ENCODE data around the gene USH1G.

Gene USH1G

DNA sequence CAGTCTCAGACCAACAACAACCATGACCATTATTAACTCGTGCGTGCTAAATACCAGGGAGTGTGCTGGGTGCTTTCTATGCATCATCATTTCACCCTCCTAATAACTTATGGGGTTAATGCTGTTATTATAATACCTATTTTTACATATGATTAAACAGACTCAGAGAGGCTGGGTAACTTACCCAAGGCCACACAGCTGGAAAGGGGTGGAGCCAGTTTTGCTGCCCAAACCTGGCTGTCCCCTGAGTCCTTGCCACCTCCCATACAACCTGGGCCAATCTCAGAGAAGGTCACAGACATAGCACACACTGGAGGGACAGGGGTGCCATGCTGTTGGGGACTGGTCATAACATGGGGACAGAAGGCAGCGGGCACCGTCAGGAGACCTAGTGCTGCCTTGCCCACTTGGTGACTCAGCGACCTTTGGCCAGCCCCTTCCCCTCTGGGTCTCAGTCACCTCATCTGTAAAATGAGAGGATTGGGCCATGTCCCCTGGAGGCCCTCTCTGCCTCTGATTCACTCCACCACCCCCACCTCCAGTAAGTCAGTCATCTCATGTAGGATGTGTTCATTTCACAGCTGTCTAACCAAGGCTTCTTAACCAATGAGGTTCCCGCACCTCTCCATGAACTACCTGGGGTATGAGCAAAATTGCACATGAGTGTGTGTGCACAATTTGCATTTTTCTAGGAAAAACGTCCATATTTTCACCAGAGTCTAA is 18.2 kb downstream of the USH1G start:
- TF ChIP-seq, protein P1, sequence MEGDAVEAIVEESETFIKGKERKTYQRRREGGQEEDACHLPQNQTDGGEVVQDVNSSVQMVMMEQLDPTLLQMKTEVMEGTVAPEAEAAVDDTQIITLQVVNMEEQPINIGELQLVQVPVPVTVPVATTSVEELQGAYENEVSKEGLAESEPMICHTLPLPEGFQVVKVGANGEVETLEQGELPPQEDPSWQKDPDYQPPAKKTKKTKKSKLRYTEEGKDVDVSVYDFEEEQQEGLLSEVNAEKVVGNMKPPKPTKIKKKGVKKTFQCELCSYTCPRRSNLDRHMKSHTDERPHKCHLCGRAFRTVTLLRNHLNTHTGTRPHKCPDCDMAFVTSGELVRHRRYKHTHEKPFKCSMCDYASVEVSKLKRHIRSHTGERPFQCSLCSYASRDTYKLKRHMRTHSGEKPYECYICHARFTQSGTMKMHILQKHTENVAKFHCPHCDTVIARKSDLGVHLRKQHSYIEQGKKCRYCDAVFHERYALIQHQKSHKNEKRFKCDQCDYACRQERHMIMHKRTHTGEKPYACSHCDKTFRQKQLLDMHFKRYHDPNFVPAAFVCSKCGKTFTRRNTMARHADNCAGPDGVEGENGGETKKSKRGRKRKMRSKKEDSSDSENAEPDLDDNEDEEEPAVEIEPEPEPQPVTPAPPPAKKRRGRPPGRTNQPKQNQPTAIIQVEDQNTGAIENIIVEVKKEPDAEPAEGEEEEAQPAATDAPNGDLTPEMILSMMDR (IDR thresholded peaks at IDR 0.05; ENCODE audit: low read depth, low read length): no peak
- TF ChIP-seq, protein P2, sequence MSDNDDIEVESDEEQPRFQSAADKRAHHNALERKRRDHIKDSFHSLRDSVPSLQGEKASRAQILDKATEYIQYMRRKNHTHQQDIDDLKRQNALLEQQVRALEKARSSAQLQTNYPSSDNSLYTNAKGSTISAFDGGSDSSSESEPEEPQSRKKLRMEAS (IDR thresholded peaks at IDR 0.05; ENCODE audit: low read depth, low read length): no peak
- TF ChIP-seq MYC (IDR thresholded peaks at IDR 0.05; ENCODE audit: low read depth, low read length): no peak
- TF ChIP-seq POLR2A (IDR thresholded peaks at IDR 0.05; ENCODE audit: extremely low read depth, insufficient read length): no peak
- no peak for DNase-seq (ENCODE audit: low read depth)

DNA sequence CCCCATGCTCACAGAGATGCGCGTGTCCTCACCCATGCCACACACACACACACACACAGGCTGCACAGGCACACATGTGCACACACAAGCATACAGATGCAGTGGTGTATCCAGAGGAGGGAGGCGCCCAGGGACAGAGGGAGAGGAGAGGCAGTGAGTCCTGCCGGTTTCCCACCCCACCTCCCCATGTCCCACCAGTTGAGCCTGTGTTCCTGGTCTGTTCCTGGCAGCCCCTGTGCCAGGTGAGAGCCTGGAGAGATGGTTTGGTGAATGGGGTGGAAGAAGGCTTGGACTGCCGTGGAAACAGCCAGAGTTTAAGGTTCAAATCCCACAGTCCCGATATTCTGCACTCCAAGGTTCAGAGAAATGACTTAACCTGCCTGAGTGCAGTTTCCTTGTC is 19.4 kb downstream of the USH1G start:
- H3K4me3 ChIP-seq (ENCODE audit: low read depth, low read length): no peak overlapping the region
- TF ChIP-seq MYC (IDR thresholded peaks at IDR 0.05; ENCODE audit: low read depth, low read length) (no peak), POLR2A (IDR thresholded peaks at IDR 0.05; ENCODE audit: extremely low read depth, insufficient read length) (no peak)
- DNase-seq (ENCODE audit: low read depth): no peak

More for the DNA sequence above, 18.2 kb downstream of the USH1G start:
- no peak overlapping the region for H3K4me3 ChIP-seq (ENCODE audit: low read depth, low read length)

DNA sequence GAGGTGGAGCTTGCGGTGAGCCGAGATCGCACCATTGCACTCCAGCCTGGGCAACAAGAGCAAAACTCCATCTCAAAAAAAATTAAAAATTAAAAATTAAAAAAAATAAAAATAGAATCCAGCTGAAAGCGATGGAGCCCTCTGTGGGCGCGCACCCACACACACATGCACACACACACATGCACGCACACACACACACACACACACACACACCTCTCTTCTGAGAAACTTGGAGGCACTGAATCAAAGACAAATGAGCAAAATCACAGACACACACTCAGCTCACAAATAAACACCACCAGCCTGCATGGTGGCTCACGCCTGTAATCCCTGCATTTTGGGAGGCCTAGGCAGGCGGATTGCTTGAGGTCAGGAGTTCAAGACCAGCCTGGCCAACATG is 20.0 kb downstream of the USH1G start:
- DNase-seq (ENCODE audit: low read depth): no peak
- H3K4me3 ChIP-seq (ENCODE audit: low read depth, low read length): no peak overlapping the region
- TF ChIP-seq POLR2A (IDR thresholded peaks at IDR 0.05; ENCODE audit: extremely low read depth, insufficient read length) (no peak), MYC (IDR thresholded peaks at IDR 0.05; ENCODE audit: low read depth, low read length) (no peak)
- TF ChIP-seq, protein P2 (IDR thresholded peaks at IDR 0.05; ENCODE audit: low read depth, low read length): no peak
- TF ChIP-seq, protein P1 (IDR thresholded peaks at IDR 0.05; ENCODE audit: low read depth, low read length): no peak

DNA sequence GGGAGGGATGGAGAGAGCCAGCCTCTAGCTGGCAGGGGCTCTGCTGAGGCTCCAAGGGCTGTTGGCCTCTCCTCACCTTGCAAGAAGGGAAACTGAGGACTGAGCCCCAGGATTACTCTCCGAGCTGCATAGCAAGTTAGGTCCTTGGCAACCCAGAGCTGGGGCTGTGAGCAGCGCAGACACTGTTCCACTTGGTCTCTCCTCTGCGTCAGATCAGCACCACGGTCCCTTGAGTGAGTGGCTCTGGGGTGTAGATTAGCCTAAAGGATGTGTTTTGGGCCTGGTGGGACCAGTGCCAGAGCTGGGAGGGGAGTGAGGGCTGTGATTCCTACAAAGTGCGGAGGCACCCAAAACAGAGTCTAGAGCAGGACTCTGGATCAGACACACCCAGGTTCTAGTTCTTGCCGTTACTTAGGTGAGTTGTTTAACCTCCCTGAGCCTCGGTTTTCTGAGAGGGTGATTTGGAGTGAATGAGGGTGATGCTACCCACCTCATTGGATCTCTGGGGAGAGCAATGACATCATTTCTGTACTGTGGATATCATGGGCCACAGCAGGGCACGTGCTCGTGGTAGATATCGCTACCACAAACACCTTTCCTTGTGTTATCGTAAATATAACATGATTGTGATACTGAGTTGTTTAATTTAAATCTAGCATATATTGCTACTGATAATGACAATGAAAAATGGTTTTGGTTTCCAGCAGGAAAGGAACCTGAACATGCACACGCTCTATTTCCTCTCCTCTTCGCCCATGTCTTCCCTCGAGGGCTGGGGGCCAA is 21.5 kb downstream of the USH1G start:
- no peak for TF ChIP-seq POLR2A (IDR thresholded peaks at IDR 0.05; ENCODE audit: extremely low read depth, insufficient read length)
- TF ChIP-seq, protein P1 (IDR thresholded peaks at IDR 0.05; ENCODE audit: low read depth, low read length): no peak
- TF ChIP-seq, protein P2 (IDR thresholded peaks at IDR 0.05; ENCODE audit: low read depth, low read length): no peak
- TF ChIP-seq MYC (IDR thresholded peaks at IDR 0.05; ENCODE audit: low read depth, low read length): no peak
- H3K4me3 ChIP-seq (ENCODE audit: low read depth, low read length): no peak overlapping the region
- DNase-seq (ENCODE audit: low read depth): no peak

DNA sequence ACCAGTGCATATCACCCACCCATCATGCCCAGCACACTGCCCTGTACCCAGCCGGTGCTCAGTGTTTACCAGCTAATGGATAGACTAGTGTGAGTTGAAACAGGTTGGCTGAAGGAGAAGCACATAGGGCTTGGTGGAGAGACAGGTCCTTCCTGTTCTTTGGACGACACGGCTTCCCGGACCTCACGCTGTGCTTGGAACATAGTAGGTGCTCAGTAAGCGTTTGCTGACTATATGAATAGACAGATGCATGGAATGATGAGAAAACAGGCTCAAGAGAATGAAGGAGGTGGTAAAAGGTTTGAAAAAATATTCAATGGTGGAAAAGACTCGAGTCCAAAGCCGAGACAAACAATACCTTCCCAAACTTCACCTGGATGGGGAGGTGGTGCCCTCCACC is 22.8 kb downstream of the USH1G start:
- TF ChIP-seq, protein P1 (IDR thresholded peaks at IDR 0.05; ENCODE audit: low read depth, low read length): no peak
- TF ChIP-seq POLR2A (IDR thresholded peaks at IDR 0.05; ENCODE audit: extremely low read depth, insufficient read length) (no peak), MYC (IDR thresholded peaks at IDR 0.05; ENCODE audit: low read depth, low read length) (no peak)
- TF ChIP-seq, protein P2 (IDR thresholded peaks at IDR 0.05; ENCODE audit: low read depth, low read length): no peak
- DNase-seq (ENCODE audit: low read depth): no peak
- H3K4me3 ChIP-seq (ENCODE audit: low read depth, low read length): no peak overlapping the region

DNA sequence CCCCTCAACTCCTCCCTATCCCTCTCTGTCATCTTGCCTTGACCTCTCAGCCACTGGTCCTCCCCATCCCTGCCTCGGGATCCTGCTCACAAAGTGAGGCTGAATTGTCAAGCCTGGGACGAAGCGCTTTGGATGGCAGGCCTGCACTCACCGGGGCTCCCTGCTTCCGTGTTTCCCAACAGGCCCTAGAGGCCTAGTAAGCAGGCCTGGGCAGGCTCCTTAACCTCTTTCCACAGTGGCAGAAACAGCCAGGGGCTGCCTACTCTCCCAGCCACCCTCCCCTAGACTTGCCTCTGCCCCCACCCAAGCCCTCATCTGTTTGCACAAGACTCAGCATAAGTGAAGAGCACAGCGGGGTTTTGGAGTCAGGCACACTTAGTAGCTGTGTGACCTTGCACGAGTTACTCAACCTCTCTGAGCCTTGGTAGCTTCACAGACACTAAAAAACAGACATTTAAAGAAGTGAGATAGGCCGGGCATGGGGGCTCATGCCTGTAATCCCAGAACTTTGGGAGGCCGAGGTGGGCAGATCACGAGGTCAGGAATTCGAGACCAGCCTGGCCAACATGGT is 24.6 kb downstream of the USH1G start:
- TF ChIP-seq MYC (IDR thresholded peaks at IDR 0.05; ENCODE audit: low read depth, low read length) (no peak), POLR2A (IDR thresholded peaks at IDR 0.05; ENCODE audit: extremely low read depth, insufficient read length) (no peak)
- TF ChIP-seq, protein P2 (IDR thresholded peaks at IDR 0.05; ENCODE audit: low read depth, low read length): no peak
- TF ChIP-seq, protein P1 (IDR thresholded peaks at IDR 0.05; ENCODE audit: low read depth, low read length): no peak
- no peak overlapping the region for H3K4me3 ChIP-seq (ENCODE audit: low read depth, low read length)
- DNase-seq (ENCODE audit: low read depth): no peak
